Limb (tissue), 2 donors: ENCODE measurements around the gene NR2F1-AS1.
A peak's percentile ranks its signal among the peaks of the same experiment; 100 is the strongest.
"Not testable (repeated sequence)": the region's sequence is repeated elsewhere in the genome, so short reads cannot be mapped to it uniquely, and the experiment has no call there.

ENCODE experiments used
- DNase-seq, 2 donors: peaks; one replicate each; pipeline ENCODE4 v3.0.0-alpha.2; 2016; ENCODE audit errors: extremely low spot score in 2 of 2

The NR2F1-AS1 gene

DNA sequence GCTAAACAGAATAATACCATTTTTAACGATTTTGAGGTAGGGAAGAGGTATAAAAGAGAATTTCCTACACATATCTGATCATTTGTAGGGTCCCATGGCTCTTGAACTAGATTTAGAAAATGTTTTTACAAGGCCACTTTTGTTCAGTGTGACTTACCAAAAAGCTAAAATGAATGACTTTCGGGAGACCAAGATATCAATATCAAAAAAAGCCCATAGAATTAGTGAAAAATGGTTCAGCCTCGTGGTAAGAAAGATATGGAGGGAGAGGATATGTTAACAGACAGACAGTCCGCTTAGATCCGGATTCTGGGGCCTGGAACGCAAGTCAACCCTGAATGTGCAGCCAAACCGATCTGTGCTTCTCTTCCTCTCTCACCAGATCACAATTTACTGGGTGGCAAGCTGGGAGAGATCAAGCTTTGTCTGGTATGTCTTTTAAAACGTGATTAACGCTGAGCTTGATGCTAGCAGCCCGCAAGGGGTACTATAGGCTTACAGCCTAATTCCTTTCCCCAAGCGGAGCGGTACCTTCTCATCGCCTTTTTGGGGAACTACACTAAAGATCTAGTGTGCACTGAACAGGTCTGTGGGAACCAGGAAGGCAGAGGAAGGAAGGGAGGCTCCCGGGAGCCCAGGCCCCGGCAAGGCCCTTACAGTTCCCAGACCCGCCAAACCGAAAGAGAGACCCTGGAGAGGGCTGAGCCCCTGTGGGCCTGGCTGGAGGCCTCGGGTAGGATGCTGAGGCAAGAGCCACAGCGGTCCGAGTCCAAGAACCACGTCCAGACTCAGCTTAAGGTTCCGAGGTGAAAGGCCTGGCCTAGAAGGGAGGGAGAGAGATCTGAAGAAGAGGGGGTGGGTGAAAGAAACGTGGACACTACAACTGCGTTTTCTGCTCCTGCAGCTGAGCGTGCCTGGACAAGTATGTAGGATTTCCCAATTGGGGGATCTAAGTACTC, 2.9 kb downstream of the NR2F1-AS1 start:
- peak in 1 of 2 donors; percentile 46 for DNase-seq

DNA sequence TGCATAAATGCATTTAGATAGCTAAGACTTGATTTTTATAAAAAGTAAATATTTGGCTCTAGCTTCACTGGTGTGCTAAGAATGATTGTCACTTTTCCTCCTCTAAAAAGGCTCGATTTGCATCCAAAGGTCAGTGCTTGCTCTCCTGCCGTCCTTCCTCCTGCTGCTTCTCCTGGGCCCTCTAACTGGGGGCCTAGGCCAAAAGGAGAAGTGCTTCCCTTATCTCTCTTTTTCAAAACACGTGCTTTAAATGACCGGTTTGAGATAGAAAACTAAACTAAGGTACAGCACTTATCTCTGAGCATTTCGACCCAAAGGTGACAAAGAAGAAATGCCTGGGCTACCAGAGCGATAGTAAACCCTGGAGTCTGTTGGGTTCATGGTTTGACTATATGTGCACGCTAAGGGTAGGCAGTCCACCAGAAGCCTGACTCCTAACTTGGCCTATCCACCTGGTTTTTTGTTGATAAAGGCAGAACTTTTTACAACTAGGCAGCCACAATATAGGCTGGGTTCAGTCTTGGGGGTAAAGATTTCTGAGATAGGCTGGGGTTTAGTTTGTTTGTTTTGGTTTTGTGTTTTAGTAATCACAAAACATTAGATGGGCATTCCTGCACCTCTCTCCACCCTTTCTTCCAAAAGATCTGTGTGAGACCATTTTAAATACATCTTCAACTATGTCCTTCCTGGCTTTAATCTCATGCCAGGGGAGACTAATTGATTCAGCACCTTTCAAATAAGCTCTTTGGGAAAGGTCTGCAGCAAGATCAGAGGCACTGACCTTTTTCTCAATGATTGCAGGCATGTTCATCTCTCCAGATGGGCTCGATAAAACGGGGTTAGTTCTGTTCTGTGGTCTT, 3.8 kb downstream of the NR2F1-AS1 start:
- no peak for DNase-seq

DNA sequence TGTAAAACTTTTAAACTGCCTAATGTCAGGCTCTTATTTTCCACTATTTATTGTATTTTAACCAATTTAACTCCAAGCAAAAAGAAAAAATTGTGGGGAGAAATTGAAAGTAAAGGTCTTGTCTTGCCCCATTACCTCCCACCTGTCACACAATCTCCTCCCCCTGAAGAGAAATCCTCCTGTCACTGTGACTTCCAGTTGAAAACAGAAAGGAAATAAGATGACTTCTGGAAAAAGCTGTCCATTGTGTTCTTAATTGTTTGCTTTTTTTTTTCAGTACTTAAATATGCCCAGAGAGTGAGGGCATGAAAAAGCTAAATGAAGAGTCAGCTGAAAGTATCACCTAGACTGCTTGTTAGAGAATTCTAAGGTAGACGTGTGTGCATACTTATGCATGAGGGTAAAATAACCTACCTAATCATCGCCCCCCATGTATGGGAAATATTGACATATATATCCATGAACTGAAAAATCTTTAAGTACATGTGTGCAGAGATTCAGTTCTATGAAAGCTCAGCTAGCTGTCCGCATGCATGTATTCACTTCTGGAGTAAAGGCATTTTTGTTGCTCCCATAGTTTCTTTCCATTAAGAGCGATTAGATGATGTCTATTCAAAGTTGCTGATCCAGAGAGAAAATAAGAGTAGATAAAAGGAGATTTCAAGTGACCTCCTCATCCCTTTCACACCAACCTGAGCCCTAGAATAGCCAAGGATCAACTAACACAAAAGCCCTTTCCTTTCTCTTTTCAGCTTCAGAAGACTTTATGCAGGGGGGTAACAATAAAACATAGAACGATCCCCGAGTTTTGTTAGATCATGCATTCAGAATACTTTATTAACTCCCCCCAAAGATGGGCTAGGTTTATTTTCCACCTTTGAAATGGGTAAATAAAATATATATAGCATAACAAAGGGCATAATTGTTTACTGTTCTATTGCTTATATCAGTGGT, 5.3 kb downstream of the NR2F1-AS1 start:
- no peak for DNase-seq

DNA sequence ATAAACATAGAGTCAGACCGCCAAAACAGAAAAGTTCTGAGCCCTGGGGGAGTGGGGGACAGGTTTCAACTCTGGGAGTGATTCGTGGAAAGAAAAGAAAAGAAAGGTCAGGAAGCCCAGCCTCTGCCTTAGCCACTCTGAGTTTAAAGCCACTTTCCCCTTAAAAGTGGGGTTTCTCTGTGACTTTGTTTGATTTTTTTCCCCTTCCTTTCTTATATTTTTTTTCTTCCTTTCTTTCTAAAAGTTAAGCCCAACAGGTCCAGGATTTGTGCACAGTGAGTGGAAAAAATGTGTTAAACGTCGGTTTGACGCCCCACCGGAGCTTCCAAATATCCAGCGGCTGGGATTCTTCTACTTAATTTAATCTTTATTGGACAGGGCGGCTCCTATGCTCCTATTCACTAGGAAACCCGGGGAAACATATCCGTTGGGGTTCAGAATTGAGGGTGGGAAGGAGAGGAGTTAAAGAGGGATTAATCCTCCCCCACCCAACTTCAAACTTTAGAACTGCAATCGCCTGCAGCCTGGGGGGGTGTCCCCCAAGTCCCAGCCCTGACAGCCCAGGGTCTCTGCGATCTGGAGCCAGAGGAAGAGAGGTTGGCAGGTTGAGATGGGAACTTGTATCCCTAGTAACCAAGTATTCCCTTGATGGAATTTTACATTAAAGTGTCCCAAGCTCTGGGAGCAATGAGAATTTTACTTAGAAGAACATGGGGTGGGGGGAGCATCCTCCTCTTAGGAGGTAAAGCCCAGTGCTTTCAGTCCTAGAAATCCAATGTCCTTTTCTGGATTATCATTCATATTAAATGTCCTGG, 6.3 kb downstream of the NR2F1-AS1 start:
- peak in 1 of 2 donors; percentile 36 for DNase-seq

DNA sequence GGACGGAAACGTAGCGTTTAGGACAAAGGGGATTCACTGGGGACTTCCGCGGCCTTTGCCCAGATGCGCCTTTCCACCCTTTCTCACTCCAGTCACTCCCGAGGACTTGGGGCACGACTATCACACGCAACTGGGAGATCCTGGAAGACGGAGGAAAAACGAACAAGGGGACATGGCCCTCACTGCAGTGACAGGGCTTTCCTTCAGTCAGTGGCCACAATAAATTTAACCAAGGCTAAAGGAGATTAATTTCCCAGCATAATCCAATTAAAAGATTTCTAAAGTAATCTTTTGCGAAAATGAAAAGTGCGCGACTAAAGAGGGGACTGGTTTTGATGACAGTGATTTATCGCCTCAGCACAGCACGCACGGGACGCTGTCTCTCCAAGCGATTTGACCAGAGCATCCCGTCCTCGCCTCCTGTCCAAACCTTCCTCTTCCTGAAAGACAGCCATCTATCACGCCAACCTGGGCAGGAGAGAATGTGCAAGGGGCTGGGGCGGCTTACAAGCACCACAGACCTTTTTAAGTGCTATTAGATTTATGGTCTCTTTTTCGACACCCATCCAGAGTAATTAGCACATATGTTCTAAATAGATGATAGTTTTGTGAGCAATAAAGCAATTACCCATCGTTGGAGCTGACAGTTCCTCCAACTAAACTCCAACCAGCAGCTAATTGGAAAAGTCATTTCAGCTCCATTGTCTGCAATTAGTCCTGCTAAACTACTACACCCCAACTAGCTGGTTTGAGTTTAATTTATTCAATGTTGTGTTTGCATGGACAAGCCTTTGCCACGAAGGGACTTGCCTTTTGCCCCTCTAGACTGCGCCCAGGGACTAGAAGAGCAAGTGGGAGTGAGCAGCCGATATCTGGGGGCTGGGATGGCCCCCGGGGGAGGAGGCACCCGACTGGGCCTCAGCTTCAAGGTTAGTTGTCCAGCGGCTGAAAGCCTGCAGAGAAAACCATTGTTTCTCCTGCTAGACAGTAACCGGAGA, 7.4 kb downstream of the NR2F1-AS1 start:
- peak in 1 of 2 donors; percentile 35 for DNase-seq

DNA sequence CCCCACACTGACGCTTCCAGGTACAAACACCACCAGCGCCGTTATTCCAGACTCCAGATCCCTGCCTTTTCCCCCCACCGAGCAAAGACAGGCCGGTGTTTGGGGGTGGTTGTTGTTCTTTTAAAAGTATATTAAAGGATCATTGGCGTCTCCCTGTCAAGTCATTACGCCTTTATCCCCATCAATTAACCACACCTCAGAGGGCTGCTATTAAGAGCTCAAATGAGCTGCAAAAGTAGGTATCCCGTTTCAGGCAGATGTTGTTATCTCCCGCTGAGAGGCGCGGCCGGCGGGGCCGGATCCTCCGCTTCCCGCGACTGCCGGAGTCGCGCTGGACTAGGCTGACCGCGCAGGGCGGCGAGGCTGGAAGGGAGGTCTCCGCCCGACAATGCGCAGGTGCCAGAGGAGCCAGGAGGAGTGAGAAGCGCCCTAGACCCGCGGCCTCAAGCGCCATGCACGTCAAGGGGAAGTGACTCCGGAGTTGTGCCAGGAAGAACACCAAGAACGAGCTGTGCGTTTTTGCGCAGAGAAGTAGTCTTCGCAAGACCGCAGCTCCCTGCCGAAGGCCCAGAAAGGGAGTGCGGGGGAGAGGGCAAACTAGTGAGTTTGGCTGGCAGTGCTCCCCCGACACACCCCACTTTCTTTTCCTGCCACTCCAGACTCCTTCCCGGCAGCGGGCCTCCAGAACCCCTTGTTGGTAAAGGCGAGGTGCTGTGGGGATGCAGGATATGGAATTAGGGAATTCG, 8.2 kb downstream of the NR2F1-AS1 start:
- peak in 1 of 2 donors; percentile 69 for DNase-seq

DNA sequence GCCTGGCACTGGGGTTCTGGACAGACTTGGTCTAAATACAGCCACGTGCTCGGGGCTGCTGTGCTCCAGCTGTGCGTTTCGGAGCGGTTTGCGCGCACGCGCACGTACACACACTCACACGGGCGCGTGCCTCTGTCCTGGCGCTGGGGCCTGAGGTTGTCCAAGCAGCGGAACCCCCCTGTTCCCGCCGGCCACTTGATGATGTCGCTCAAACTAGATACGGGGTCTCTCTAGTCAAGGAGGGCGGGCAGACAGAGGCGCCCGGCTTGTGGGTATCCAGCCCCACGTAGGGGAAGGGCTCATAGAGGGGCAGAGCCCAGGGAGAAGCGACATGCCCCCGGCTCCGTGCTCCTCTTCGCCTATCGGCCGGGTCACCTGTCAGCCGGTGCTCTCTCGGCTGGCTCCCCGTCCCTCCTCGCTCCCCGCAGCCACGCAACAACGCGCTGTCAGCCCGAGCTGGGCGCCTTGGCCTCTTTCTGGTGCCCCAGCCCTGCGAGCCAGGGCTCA, 8.9 kb downstream of the NR2F1-AS1 start:
- DNase-seq, result peak in 1 of 2 donors; percentile 64

DNA sequence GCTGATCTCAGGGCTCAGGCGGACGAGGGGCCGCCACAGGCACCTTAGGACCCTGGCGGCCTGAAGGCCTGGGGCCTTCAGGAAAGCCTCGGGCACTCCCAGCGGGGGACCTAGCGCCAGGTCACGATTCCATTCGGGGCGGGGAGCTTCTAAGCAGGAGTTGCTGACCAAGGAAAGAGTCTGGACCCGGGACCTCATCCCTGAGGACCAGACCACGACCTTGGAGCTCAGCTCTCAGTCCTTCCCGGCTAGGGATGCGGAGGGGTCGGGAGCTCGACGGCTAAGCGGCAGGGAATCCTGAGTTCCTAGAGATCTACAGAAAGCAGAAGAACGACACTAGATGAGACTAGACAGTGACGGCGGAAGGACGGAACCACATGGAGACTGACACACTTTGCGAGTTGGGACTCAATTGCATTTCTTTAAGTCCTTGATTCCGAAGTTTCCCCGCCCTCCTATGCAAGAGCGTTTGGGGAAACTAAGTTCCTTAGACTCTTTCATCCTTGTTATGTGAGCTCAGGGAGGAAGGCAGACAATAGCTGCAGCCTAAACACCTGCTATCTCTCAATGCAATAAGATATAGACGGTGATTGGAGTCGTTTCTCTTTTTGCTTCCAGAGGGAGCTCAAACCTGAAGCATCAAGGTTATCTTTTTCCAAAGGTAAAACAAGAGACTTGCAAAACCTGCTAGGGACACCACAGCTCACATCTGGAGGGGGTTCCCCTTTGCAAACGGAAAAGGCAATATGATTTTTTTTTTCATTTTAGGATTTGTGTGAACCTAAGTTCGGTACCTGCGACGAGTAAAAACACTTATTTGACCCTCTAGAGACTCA, 9.7 kb downstream of the NR2F1-AS1 start:
- DNase-seq, result no peak

DNA sequence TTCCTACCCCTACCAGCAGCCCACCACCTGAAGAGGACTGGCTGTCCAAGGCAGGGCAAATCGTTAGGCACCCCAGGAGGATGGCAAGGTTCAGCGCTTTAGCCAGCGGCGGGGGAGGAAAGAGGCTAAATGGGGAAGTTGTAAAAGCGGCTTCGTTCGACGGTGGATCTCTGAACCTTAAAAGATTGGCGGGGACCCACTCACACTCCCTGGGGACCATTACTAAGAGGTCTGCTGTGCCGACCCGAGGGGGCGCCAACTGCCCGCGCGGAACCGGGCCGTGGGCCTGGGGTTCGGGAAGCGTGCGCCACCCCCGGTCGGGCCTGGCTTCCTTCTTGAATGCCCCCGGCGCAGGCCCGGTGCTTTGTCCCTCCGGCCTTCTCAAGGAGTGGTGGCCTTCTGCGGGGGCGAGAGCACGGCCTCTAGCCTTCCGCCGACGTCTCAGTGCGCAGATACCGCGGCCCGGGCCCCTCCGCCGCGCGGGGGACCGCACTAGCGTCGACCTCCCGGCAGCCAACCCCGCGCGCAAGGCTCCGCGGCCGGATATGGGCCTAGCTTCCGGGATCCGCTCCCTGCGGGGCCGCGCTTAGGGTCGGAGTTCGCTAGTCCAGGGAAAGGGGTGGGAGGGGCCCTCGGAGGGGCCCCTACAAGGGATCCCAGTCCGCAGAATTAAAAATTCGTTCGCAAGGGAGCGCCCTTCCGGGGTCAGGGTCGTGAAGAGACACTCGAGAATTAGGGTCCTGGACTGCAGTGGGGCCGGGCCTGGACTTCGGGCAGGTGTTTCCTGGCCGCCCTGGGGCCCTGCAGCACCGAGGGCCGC, 10.5 kb downstream of the NR2F1-AS1 start:
- DNase-seq, result no peak

DNA sequence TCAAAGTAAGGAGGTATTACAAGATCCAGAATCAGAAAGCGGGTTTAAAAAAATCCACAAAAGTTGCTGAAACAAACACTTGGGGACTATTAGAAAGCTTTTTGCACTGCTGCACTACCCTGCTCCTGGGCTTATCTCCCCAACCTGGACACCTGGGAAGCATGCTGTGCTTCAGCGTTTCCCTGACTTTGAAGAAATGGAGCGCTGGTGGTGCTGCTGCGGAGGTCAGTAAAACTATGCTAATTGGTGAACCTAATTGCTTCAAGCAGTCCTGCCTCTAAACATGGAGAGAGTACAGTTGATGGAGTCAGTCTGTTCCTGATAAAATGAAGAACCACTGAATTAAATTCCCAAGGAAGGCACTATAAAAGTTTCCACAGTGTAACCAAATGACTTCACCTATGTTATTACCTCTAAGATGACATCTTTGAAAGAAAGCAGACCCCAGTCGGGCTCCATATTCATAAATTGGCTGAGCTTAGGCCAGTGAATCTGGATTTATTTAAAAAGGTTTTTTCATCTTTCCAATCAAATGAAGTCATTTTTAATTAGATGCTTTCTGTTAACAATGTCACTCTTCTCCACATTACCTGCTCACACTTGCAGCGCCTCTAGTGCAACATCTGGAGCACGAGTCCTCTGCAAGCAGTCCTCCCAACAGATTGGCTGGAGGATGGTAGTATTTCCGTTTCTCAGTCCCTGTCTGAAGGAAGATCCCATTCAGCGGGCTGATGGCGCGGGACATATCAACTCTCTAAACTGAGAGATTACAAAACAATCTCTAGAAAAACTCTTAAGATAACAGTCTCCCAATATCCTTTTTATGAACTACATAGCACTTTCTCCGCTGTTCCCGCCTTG, 11.5 kb downstream of the NR2F1-AS1 start:
- DNase-seq, result no peak

DNA sequence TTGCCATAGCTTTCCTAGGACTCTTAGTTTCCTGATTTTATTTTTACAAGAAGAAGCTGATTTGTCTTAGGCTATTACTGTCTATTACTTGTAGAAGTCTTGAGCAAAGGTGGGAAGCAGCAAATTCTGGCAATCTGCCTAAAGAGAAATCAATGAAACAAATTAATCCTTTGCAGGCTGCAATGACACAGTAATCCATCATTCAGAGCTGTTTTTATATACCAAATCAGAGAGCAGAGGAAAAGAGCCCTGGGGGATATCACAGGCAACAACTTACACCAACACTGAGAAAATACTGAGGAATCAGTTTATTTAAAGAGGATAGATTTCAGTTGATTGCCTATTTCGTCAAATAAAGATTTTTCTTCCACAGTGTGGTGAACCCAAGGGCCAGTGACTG, 13.6 kb downstream of the NR2F1-AS1 start:
- DNase-seq, result no peak

DNA sequence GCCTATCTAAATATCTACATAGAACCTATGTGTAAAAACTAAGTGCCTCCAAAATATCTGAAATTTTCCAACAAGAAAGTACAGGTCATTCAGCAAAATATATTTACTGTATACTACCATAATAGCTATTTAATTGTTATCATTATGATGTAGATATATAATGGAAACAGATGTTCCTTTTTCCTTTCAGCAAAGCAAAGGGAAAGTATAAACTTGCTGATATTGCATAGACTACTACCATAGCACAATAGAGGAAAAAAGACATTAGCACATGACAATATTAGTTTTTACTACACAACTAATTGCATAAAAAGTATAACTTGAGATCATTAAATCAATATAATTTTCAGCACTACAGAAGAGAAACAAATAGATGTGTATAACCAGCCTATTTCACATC, 14.9 kb downstream of the NR2F1-AS1 start:
- DNase-seq, result no peak

DNA sequence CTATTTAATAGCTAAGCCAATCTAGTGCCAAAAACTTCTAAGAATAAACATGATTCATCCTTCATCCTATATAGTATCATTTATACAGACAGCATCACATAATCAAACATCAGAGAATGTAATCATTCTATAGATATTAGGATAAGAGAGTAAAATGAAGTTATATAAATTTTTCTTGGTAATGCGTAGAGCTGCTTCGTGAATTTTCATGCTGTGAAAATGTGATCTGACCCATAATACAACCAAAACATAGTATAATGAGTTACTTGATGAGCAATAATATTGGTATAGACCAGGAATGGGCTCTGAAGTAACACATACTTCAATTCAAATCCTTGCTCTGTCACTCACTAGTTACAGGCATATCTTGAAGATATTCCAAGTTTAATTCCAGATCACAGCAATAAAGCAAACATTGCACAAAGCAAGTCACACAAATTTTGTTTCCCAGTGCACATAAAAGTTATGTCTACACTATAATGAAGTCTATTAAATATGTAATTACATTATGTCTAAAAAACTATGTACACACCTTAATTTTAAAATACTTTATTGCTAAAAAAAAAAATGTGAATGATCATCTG, 23.9 kb downstream of the NR2F1-AS1 start:
- DNase-seq, result no peak

DNA sequence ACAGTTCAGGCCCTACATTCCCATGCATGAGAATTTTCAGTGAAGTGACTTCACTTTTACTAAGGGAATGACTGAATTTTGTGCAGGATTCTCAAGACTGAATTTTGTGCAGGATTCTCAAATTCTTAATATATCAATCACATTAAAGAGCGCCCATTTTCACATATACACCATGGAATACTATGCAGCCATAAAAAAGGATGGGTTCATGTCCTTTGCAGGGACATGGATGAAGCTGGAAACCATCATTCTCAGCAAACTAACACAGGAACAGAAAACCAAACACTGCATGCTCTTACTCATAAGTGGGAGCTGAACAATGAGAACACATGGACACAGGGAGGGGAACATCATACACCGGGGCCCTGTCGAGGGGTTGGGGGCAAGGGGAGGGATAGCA, 31.4 kb downstream of the NR2F1-AS1 start:
- not testable (repeated sequence) for DNase-seq

DNA sequence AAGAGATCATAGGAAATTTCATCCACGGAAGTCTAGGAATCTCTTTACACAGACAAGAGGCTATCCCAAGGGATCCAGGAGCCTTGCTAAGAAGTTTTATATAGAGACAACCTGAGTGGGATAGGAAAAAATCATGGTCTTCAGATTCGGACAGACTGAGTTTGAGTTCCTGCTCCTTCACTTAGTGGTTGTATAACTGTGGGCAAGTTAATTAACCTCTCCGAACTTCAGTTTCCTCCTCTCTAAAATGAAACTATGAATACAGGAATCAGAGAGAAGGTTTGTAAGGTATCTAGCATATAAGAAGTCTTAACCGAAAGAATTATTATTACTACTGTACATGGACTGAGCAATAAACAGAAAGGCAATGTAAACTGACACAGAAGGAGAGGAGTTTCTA, 35.1 kb downstream of the NR2F1-AS1 start:
- no peak for DNase-seq
